Measurements from ENCODE around the gene BICDL2.

DNA sequence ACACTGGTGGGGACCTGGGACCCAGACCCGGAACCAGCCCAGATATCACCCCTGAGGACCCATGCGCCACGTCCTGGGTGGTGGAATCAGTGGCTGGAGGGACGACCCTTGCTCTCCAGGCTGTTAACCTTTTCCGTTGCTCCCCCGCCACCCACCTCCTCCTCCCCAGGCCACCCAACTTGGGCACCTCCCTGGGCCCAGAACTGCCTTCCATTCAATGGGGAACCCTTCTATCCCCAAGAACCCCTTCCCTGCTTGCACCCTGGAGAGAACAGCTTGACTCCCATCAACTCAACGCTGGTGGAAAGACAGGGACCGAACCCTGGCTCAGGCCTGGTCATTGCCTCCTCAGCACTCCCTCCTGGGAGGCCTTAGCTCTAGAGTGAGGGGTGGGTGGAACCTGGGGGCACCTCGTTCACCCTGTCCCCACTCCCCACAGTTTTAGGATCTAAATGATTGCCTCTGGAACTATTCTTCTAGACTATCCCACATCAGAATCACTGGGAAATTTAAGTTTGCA lies 23.0 kb upstream of the BICDL2 start:
- TF ChIP-seq CTCF (IDR thresholded peaks at IDR 0.05): no peak
- TF ChIP-seq POLR2A (IDR thresholded peaks at IDR 0.05): no peak

Measured in breast epithelium (tissue), 3 donors.